Adrenal gland (tissue), 5 donors: ENCODE data around the gene AGAP1.

ENCODE experiments used
- POLR2A ChIP-seq, 2 donors: fragments of 450-650 bp; IDR thresholded peaks; one replicate each; pipeline ENCODE4 v1.6.1; 2017; ENCODE audit warnings: antibody characterized with exemption in 2 of 2, mild to moderate bottlenecking in 2 of 2, moderate library complexity in 1 of 2
- TF ChIP-seq, protein P1 (sequence below), 6 experiments: fragments of 450-650 bp in 4 of 6; fragments of 200-600 bp in 2 of 6; sonication (generic) in 1 of 6; IDR thresholded peaks; 1 replicate in 5 of 6; 2 replicates in 1 of 6; pipeline versions ENCODE4 v1.5.1 to v1.8.0; 2016 to 2021; ENCODE audit warnings: antibody characterized with exemption in 6 of 6, mild to moderate bottlenecking in 2 of 6, moderate library complexity in 1 of 6
- donor health status: DM: no; HTN: no; CAD: no.

DNA sequence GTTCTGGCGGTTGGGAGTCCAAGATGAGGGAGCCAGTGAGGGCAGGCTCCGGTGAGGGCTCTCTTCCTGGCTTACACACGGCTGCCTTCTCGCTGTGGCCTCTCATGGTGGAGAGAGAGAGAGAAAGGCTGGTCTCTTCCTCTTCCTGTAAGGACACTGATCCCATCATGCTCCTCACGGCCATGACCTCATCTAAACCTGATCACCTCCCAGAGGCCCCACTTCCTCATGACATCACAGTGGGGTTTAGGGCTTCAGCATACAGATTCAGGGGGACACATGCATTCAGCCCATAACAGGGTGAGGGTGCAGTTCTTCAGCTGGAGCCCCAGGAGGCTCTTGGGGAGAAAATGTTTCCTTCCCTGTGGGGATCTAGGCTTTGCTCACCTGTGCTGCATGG lies 29.2 kb downstream of the AGAP1 start:
- TF ChIP-seq, protein P1, sequence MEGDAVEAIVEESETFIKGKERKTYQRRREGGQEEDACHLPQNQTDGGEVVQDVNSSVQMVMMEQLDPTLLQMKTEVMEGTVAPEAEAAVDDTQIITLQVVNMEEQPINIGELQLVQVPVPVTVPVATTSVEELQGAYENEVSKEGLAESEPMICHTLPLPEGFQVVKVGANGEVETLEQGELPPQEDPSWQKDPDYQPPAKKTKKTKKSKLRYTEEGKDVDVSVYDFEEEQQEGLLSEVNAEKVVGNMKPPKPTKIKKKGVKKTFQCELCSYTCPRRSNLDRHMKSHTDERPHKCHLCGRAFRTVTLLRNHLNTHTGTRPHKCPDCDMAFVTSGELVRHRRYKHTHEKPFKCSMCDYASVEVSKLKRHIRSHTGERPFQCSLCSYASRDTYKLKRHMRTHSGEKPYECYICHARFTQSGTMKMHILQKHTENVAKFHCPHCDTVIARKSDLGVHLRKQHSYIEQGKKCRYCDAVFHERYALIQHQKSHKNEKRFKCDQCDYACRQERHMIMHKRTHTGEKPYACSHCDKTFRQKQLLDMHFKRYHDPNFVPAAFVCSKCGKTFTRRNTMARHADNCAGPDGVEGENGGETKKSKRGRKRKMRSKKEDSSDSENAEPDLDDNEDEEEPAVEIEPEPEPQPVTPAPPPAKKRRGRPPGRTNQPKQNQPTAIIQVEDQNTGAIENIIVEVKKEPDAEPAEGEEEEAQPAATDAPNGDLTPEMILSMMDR (IDR thresholded peaks at IDR 0.05), result no peak
- TF ChIP-seq POLR2A (IDR thresholded peaks at IDR 0.05), result no peak
